GM19438 (cell line): ENCODE measurements around the gene ARMH2.

Experiments
- ATAC-seq: cut with Tn5 transposase; IDR thresholded peaks from one replicate; pipeline ENCODE4 v1.9.1; 2021; ENCODE audit warnings: low read depth; ENCODE audit not compliant: unreplicated experiment

ARMH2 gene

DNA sequence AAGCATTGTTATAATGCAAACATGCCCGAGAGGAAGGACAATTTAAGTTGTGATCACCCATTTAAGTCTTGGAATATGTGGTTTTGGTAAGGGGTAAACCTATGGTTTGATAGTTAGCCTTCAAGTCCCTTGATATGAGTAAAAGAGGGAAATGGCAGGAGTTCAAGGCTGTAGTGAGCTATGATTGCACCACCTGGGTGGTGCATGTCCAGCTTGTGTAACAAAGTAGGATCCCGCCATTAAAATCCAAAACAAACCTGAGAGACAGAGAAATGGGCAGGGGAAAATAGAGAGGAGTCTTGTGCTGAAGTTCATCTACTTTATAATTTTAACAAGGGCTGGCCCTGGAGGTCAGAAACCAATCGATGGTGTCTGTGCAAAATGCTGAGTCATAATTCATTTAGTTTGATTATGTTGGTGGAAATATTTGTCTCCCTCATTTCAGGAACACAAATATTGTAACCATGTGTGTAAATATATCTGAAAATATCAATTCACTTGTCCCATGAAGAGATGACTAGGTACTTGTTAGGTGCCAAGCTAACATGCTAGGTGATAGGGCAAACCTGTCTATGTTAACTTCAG lies 23.2 kb upstream of the ARMH2 start:
- ATAC-seq = no peak

DNA sequence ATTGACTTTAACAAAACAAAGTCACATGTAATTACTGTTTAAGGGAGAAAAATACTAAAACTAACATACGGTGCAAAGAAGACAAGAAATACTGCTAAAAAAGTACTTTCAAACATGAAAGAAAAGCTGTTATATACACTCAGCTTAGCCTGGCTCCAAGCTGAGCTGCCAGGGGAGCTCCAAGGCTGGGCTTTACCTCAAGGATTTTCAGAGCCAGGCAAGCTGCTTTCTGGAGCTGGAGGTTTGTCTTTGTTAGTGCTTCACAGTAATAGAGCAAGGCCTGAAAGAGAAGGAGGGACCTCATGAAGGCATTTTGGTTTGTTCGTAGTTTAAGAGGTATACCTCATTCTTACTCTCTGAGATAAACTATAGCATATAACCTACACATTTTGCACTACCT lies 19.6 kb upstream of the ARMH2 start:
- no peak for ATAC-seq

- no peak for ATAC-seq
Observed at GRCh38 chr6:24809728-24810127, 11.0 kb upstream of the ARMH2 start.

DNA sequence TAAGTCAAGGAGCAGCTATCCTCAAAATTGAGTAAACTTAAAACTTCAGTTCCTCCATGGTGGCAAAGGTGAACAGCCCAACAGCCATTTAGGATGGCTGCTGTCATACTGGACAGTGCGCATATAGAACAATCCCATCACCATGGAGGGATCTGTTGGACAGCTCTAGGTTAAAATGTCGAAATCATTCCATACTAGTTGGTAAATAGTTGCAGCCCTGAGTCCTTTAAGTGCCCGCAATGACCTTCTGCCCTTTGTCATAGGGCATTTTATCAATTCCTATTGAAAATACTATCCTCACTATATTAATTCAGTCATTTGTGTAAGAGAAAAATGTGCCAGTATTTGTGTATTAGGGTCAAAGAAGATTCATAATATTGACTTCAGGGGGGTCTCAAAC lies 8.9 kb upstream of the ARMH2 start:
- ATAC-seq = no peak

- ATAC-seq = no peak
Observed at GRCh38 chr6:24802271-24803059, 3.7 kb upstream of the ARMH2 start.

DNA sequence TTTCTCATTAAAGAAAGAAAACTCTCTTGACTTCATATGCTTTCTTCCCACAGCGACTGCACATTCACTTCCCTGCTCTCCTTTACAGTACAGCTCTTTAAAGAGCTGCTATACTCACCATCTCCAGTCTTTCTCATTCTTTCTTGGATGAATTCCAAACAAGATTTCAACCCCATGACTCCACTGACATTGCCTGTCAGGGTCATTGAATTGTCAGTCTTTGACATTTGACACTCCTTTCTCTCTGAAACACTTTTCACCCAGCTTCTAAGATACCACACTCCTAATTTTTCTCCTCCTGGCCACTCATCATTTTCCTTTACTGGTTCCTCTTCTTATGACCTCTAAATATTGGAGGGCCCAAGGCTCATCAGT lies 811 bp upstream of the ARMH2 start:
- no peak for ATAC-seq

DNA sequence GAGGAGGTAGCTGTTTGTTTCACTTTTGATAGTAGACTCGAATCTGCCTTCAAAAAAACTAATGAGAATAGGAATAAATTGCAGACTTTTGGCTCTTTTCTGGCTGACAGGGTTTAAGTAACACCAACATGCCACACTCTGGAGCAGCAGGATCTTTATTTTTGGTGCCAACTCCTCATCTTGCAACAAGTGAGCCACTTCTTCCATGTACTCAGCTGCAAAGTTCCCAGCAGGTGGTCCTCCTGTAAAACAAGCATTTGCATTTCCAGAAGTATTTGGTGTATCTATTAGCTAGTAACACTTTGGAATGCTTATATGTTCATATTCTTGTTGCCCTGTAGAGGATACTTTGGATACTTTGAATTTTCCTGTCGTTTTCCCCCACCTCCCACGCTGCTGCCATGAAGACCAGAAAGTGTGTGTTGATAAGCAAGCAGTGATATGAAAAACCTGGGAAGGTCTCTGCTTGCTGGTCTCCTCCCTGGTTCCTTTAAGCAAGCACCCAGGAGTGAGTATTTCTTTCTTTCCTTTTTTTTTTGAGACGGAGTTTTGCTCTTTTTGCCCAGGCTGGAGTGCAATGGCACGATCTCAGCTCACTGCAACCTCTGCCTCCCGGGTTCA lies 1.0 kb downstream of the ARMH2 start:
- ATAC-seq = no peak

DNA sequence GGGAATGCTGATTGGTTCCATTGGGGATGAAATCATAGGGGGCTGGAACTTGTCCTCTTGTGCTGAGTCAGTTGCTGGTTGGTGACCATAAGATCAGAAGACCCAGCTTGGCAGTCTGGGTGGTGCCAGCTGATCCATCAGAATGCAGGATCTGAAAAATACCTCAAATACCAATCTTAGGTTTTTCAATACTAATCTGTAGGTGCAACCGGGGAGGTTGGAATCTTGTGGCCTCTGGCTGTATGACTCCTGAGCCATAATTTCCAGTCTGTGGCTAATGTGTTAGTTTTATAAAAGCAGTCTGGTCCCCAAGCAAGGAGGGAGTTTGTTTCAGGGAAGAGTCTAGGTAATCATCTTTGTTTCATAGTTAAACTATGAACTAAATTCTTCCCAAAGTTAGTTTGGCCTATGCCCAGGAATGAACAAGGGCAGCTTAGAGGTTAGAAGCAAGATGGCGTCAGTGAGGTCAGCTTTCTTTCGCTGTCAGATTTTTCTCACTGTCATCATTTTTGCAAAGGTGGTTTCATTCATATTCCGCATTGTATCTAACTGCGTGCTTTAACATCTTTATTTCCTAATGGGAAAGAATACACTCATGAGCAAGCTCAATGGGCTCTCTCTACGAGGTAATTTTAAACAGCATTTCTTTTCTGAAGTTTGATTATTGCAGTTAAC lies 2.0 kb downstream of the ARMH2 start:
- ATAC-seq = no peak

- ATAC-seq = no peak
Observed at GRCh38 chr6:24795106-24795505, 3.6 kb downstream of the ARMH2 start.

DNA sequence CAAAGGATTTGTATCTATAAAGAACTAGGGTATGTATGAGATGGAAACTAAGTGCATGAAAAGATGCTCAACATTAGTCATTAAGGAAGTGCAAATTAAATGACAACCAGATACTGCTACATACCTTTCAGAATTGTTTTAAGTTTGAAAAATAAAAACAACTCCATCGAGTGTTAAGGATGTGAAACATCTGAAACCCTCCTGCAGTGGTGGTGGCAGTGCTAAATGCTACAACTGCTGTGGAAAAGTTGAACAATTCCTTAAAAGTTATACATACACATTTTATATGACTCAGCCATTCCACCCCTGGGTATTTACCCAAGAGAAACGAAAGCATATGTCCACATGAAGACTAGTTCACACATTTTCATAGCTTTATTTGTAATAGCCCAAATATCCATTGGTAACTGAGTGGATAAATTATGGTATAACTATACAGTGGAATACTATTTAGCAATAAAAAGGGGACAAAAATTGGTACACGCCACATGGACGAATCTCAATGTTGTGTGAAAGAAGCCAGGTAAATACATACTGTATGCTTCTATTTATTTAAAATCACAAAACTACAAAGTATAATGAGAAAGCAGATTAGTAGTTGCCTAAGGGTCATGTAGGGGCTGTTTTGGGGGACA lies 10.6 kb downstream of the ARMH2 start:
- no peak for ATAC-seq

DNA sequence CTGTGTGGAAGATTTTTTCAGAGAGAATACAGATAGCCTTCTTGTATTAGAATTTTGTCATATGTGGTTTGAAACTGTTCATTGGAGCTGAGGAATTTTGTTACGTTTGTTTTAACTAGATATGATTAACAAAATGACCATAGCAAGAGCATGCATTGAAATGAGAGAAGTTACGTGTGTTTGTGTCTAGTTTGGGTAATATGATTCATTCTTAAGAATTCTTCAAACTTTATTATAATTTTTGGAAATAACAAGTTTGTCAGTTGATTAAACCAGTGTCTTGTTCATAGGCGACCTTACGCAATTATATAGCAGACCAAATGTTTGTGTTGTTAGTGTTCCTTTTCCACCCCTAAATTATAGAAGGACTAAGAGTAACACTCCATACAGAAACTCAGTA lies 18.5 kb downstream of the ARMH2 start:
- ATAC-seq = no peak

- no peak for ATAC-seq
Observed at GRCh38 chr6:24779416-24780016, 19.2 kb downstream of the ARMH2 start.

- no peak for ATAC-seq
Observed at GRCh38 chr6:24778878-24779277, 19.8 kb downstream of the ARMH2 start.

- no peak for ATAC-seq
Observed at GRCh38 chr6:24778121-24778520, 20.6 kb downstream of the ARMH2 start.

DNA sequence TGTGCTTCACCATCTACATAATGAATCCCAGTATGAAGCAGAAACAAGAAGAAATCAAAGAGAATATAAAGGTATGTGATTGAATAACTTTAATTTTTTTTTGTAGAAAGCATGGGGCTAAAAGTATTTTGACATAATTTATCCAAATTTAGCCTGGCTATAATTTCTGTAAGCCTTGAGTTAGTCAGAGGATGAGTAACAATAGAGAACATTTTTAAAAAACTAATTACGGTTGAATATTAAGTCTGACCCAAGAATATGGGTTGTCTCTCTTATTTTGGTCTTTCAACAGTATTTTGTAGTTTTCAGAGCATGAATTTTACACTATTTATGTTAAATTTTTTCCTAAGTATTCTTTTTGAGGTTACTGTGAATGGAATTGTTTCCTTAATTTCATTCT lies 21.5 kb downstream of the ARMH2 start:
- no peak for ATAC-seq

DNA sequence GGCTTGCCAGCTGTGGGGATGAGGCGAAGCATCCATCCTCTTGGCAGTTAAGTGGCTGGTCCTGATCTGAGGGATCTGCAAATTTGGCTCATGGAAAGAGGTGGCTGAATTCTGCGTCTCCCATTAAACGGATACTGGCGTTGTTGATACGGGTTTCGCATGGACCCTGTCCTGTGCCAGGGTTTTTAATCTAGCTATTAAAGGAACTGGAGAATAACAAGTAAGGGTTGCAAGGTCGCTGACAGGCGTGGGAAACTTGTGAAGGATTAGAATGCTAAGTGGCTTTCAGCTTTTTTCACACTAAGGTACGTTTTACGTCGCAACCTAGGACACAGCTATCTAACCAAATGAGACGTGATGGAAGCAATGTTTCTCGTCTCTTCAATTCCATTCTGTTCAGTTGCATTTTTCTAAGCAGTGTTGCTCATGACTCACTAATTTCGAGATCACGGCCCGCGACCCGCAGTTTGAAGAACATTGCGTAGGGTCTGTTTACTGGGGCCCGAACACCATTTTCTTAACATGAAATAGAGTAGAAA lies 23.1 kb downstream of the ARMH2 start:
- ATAC-seq = no peak

DNA sequence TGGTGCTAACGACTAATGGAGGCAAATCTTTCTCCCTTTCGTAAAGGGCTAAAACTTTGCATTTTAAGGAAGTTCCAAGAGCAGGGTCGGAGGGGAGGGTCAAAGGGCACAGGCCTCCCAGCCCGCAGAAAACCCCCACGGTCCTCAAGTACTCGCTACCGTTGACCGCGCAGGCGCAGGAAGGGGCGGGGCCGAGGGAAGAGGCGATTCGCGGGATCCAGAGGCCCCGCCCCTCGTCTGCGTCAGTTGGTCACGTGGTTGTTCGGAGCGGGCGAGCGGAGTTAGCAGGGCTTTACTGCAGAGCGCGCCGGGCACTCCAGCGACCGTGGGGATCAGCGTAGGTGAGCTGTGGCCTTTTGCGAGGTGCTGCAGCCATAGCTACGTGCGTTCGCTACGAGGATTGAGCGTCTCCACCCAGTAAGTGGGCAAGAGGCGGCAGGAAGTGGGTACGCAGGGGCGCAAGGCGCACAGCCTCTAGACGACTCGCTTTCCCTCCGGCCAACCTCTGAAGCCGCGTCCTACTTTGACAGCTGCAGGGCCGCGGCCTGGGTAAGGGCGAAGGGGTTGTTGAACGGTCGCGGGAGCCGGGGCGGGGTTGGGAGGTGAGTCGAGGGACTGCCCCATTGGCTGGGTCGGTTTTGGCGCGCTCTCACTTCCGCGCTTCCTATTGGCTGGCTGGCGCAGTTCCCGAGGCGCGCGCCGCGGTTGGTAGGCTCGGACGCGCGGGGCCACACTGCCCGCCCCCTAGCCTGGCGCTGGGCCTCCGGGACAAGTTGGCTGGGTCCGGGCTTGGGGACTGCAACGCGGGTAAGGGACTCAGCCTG lies 23.8 kb downstream of the ARMH2 start, which contains the start of gene GMNN:
Gene GMNN, plus strand, starts transcription at position 242 of the 824 bp plus-strand sequence. CDS start 2,310 bp downstream, outside the sequence.
- peak; percentile 87 for ATAC-seq

GRCh38 chr6:24768361-24768760 lies 30.4 kb downstream of the ARMH2 start:
- no peak for ATAC-seq

GRCh38 chr6:24766680-24767462 lies 31.8 kb downstream of the ARMH2 start:
- no peak for ATAC-seq
